NCI-H2196 treated with DMSO at 0.1 percent for 48 hours (cell line): ENCODE measurements around the gene IDE.
"Not testable (repeated sequence)": the region's sequence is repeated elsewhere in the genome, so short reads cannot be mapped to it uniquely, and the experiment has no call there.

Source experiments
- DNase-seq: peaks from one replicate; lab custom pipeline; 2025; ENCODE audit not compliant: unreplicated experiment; lab: John Stamatoyannopoulos, UW

The IDE gene

GRCh38 chr10:92492748-92493240 is 81.1 kb downstream of the IDE start:
- DNase-seq, result no peak

GRCh38 chr10:92490387-92490786 is 83.5 kb downstream of the IDE start:
- no peak for DNase-seq

DNA sequence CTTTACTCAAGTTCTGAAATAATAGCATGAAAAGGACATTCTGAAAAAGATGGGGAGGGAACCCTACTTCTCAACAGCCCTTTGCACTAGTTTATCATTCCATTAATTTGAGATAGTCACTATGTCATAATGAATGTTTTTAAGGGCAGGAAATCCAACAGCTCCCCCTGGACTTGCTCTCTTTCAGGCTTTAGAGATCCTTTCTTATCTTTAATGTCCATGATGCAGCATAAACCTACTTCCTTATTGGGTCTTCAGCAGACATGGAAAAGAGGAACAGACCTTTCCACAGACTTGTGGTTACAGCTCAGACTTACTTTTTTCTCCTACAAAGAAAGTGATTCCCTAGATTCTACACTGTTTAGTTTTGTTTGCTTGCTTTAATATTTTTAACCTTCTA is 87.3 kb downstream of the IDE start:
- DNase-seq, result no peak

DNA sequence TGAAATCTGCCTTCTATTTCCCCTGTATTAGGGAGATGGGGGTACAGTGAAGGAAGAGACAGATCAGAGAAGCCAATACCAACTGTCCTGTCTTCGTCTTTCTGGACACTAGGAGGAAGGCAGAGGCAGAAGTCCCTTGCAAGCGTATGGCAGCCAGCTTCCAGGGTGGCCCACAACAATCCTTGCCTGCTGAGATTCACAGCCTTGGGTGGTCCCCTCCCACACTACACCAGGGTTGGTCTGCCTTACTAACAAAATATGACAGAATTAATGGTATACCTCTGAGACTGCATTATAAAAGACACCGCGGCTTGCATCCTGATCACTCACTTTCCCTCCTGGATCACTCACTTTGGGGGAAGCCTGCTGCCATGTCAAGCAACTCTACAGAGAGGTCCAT is 90.4 kb downstream of the IDE start:
- no peak for DNase-seq

GRCh38 chr10:92480413-92480812 is 93.5 kb downstream of the IDE start:
- no peak for DNase-seq

- no peak for DNase-seq
These were observed 94.3 kb downstream of the IDE start for GRCh38 chr10:92479547-92479946.

DNA sequence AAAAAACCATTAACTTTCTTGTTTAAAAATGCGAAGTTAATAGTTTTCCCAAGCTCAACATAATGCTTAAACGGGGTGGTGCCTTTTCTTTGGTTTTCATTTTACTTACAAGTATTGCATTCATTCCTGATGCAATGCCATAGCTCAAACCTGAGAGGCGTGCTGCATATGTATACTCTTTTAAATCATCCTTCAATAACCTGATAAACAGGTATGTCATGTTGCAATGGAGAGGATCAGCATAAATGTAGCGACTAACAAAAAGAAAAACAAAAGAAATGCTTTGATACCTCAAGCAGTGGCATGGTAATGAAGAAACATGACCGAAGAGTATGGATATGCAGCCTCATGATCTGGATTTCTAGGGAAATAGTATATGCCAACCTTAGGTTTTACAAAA is 95.4 kb downstream of the IDE start:
- no peak for DNase-seq

DNA sequence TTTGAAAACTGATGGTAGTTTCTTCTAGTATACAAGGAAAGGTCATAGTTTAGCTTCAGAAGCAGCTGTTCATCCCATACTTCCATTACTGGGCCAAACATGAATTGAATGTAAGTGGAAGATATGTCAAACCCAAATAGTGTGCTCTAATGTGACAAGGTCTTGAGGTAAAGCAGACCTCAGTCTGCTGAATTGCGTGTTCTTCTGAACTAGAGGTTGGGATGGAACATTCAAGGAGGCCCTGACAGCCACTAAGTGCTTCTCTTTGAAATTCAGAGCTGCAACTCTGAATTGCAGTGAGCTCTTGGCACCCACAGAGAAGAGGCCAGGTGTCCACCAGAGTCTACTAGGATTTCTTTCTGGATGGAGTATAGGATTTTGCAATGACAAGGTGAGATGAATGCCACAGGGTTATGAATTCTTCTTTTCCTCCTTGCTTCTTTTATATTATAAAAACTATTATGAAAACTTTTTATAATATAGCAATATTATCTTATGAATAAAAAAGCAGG is 98.5 kb downstream of the IDE start:
- DNase-seq, result no peak

GRCh38 chr10:92470026-92470425 is 103.9 kb downstream of the IDE start:
- no peak for DNase-seq

DNA sequence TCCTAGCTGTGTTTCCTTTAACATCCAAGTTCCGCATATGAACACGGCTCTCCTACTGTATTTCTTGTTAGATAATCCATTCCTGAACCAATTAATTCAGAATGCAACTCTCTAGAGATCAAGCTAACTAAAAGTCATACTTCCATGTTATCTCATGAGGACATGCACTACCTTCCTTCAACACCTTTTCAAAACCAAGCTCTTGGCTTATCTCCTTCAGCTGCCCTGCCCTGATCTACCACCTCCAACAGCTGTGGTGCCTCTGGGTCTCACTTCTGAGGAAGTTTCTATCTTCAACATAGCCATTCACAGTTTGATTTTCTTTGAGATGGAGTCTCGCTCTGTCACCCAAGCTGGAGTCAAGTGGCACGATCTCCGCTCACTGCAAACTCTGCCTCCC is 109.5 kb downstream of the IDE start:
- no peak for DNase-seq

DNA sequence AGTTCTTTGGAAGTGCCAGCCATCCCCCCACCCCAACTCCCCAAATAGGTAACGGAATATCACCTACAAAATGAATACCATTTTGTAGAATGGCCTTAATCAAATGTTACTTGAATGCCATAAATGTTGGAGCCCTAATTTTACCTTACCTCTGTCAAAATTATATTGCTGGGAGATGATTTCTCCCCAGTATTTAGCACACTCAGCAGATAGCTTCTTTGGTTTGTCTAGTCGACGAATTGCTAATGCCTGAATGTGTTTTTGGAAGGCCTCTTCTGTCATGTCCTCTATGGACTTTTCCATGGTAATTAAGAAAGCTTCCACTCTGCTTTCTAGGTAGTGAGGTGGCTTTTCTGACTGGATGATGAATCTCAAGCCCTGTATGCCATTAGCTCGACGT is 110.3 kb downstream of the IDE start:
- no peak for DNase-seq

- not testable (repeated sequence) for DNase-seq
These were observed 118.9 kb downstream of the IDE start for GRCh38 chr10:92454955-92455354.

DNA sequence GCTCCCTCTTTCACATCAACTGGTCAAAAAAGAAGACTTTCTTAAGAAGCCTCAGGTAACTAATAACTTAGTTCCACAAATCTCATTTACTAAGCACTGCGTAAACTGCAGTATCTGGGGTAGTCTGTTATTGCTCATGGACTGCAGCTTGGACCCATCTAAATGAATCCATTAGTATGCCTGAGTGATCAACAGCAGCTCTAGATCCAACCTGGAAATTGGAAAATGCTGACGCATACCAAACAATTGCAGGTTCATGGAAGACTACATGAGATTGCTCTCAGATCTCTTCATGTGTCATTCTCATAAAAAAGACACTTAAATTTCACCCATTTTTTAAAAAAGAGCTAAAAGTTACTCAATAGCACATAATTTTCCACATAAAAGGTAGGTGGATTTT is 121.6 kb downstream of the IDE start:
- DNase-seq, result no peak

DNA sequence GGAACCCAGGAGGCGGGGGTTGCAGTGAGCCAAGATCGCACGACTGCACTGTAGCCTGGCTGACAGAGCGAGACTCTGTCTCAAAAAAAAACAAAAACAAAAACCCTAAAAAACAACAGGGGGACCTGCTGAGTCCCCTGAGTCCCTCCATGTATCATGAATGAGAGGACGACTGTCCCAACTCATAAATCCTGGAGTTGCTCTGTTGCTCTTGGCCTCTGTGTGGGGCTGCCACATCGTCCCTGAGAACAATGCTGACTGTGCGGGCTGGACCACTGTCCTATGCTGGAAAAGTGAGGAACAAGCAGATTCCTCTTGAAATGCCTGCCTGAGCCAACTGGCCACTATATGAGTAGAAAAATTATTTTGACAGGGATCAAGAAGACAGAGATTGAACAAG is 122.5 kb downstream of the IDE start:
- DNase-seq, result no peak

GRCh38 chr10:92450896-92451295 is 123.0 kb downstream of the IDE start:
- no peak for DNase-seq

- no peak for DNase-seq
These were observed 133.3 kb downstream of the IDE start for GRCh38 chr10:92440578-92440977.

DNA sequence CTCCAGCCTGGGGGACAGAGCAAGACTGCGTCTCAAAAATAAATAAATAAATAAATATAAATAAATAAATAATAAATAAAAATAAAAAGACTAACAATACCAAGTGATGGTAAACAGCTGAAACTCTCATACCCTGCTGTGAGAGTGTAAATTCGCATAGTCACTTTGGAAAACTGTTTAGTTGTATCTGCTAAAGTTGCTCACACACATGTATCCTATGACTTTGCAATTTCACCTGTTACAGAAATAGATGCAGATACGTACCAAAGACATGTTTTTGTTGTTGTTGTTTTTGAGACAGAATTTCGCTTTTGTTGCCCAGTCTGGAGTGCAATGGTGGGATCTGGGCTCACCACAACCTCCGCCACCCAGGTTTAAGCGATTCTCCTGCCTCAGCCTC is 135.7 kb downstream of the IDE start:
- no peak for DNase-seq

DNA sequence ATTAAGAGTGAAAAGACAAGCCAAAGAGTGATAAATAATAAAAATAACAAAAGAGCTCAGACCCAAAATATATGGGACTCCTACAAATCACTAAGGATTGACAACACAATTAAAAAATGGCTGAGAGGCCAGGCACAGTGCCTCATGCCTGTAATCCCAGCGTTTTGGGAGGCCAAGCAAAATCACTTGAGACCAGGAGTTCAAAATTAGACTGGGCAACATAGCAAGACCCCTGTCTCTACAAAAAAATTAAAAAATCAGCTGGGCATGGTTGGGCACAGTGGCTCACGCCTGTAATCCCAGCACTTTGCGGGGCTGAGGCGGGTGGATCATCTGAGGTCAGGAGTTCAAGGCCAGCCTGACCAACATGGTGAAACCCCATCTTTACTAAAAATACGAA is 137.3 kb downstream of the IDE start:
- DNase-seq, result no peak

DNA sequence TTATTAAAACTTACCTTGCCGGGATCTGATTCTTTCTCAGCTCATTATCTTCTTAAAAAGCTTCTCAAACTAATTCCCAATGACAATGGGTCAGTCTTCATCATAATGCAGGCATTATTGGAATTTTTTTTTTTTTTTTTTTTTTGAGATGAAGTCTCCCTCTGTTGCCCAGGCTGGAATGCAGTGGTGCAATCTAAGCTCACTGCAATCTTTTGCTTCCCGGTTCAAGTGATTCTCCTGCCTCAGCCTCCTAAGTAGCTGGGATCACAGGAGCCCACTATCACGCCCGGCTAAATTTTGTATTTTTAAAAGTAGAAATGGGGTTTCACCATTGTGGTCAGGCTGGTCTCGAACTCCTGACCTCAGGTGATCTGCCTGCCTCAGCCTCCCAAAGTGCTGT is 137.8 kb downstream of the IDE start:
- DNase-seq, result not testable (repeated sequence)

GRCh38 chr10:92434385-92434784 is 139.5 kb downstream of the IDE start:
- no peak for DNase-seq

DNA sequence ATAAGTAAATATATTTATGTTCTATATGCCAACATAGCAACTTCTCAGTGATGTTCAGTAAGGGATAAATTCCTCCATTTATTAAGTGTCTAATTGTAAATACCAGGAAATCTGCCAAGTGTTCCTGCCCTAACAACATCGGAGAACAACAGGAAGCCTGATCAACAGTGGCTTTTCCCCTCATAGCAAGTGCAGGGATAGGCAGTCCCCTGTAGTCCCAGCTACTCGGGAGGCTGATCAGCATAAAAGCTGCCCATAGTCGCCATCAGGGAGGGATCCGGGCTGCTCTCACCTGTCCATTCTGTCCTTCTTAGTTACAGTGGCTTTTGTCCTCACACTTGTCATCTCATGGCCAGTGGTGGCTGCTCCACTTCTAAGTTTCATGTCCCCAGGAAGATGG is 141.3 kb downstream of the IDE start:
- no peak for DNase-seq

GRCh38 chr10:92430103-92430502 is 143.8 kb downstream of the IDE start:
- DNase-seq, result no peak

GRCh38 chr10:92421550-92421949 is 152.3 kb downstream of the IDE start:
- no peak for DNase-seq
